GM21381 (cell line): Measurements from ENCODE around the gene KRTAP10-12.
"Not testable (repeated sequence)": the region's sequence is repeated elsewhere in the genome, so short reads cannot be mapped to it uniquely, and the experiment has no call there.

Experiments used
- ATAC-seq: cut with Tn5 transposase; IDR thresholded peaks from one replicate; pipeline ENCODE4 v1.9.1; 2021; ENCODE audit warnings: mild to moderate bottlenecking, moderate library complexity; ENCODE audit not compliant: unreplicated experiment

KRTAP10-12 gene, protein sequence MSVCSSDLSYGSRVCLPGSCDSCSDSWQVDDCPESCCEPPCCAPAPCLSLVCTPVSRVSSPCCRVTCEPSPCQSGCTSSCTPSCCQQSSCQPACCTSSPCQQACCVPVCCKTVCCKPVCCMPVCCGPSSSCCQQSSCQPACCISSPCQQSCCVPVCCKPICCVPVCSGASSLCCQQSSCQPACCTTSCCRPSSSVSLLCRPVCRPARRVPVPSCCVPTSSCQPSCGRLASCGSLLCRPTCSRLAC

DNA sequence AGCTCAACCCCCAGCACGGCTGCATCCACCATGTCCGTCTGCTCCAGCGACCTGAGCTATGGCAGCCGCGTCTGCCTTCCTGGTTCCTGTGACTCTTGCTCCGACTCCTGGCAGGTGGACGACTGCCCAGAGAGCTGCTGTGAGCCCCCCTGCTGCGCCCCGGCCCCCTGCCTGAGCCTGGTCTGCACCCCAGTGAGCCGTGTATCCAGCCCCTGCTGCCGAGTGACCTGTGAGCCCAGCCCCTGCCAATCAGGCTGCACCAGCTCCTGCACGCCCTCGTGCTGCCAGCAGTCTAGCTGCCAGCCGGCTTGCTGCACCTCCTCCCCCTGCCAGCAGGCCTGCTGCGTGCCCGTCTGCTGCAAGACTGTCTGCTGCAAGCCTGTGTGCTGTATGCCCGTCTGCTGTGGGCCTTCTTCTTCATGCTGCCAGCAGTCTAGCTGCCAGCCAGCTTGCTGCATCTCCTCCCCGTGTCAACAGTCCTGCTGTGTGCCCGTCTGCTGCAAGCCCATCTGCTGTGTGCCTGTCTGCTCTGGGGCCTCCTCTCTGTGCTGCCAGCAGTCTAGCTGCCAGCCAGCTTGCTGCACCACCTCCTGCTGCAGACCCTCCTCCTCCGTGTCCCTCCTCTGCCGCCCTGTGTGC is at the start of gene KRTAP10-12:
TSS of gene KRTAP10-12 (plus strand) at position 1 of the 639 bp plus-strand sequence. CDS start at position 31, 30 bp downstream.
- not testable (repeated sequence) for ATAC-seq

DNA sequence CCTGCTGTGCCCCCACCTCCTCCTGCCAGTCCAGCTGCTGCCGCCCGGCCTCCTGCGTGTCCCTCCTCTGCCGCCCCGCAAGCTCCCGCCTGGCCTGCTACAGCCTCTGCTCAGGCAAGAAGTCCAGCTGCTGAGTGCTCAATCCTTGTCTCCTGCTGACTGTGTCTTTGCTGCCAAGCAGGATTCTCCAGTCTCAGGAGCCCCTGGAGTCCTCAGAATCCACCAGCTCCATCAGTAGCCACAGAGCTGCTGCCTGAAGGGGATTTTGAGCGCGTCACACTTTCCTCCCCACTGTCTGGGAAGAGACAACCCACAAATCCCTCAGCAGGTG is 49.8 kb upstream of the KRTAP10-12 start:
- ATAC-seq: no peak

DNA sequence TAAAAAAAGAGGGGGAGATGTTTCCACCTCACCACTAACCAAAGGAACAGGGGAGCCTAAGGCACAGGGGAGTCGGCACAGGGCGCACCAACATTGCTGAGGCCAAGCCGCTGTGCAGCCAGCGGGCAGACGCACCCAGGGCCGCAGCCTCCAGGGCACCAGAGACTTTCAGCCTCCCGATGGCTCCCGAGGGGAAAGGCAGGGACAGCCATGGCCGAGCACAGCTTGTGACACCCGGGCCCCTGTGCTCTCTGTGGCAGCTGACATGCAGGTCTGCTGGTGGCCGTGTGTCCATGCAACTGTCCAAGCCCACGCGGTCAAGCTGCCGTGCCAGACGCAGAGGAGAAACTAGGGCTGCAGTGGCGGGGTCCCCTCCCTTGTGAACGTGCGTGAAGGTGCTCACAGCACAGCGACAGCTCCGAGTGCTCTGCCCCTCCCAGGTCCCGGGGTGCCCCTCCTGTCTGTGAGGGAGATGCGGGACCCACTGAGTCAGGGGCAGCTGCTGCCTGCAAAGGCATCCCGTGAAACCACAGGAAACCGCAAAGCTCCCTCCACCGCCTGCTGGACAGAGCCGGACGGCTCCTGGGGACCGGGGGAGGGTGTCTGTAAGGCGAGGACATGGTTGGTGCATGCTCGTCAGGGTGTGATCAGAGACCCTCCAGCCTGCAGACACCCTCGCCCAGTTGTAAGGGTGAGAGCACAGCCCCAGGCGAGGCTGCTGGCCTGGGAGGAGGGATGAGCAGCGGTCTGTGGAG is 48.2 kb upstream of the KRTAP10-12 start:
- ATAC-seq: no peak

DNA sequence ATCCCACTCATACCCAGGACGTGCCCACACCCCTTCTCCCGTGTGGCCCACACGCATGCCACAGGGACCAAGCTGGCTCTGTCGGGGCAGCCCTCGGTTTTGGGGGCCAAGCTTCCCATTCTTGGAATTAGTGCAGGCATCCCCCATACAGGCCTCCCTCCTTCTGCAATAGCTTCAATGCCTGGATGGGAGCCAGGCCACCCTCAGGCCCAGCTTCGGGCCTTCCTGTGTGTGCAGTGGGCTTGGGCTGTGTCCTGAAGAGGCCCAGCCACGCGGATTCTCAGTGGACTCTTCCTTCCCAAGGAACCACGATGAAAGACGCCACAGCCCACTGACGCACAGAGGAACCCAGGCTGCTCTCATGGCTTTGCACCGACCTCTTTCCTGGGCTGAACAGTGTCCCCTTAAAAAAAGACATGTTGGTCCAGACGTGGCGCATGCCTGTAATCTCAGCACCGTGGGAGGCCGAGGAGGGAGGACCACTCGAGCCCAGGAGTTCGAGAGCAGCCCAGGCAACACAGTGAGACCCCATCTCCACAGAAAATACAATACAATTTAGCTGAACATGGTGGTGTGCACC is 47.4 kb upstream of the KRTAP10-12 start:
- no peak for ATAC-seq

DNA sequence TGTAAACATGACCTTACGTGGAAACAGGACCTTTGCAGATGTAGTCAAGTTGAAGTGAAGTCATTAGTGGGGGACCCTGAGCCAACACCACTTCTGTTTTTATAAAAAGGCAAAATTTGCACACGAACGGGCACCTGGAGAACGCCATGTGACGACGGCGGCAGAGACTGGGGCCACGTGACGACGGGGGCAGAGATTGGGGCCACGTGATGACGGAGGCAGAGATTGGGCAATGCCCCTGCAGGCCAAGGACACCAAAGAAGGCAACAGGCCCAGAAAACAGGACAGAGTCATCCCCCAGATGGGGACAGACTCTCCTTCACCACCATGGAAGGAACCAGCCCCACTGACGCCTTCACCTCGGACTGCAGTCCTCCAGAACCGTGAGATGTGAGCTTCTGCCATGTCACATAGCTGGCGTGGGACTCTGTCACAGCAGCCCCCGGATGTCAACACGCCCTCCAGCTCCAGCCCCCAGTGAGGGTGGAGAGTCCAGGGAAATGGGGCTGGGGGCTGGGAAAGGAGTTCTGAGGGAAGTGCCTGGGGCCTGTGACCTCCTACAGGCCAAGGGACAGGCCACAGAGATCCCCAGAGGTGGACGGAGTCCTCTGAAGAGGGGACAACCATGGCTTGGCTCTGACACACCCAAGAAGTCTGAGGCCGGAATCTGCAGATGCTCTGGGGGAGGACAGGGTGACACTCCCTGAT is 46.6 kb upstream of the KRTAP10-12 start:
- no peak for ATAC-seq

DNA sequence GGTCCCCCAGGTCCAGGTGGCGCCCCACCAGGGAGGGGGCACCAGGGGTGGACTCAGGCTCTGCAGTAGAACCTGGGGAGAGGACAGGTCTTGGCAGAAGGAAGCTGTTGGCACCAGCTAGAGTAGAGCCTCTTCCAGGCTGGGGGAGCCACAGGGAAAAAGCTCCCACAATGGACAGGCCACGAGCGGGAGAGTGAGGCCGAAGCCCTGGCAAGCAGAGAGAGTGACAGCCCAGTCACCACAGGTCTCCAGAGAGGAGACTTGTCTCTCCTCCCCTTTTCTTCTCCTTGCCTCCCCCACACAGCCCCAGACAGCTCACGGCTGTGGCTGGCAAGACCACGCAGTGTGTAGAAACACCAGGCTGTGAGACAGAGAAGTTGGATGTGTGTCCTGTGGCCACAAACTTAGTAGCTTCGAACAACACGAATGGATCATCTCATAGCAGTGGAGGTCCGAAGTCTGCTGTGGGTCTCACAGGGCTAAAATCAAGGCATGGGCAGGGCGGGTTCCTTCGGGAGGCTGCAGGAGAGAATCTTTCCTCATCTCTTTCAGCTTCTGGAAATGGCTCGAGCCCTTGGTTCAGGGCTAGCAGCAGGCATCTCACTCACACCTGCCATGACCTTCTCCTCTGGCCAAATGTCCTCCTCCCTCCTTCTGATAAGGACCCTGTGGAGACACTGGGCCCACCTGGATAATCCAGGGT is 45.8 kb upstream of the KRTAP10-12 start:
- ATAC-seq: no peak

DNA sequence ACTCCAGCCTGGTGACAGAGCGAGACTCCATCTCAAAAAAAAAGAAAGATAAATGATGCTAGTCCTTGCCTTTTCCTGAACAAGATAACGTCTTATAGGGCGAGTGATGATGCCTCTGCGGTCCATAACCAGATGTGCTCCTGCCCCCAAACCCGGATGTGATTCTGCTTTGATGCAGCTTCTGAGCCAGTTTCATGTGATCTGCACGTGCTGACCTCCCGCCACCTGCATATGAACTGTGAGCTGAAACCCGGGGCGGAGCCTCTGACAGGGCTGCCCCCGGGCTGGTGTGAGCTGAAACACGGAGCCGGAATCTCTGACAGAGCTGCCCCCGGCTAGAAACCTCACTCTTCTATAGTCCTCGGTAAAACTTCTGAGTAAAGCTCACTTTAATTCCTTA is 43.8 kb upstream of the KRTAP10-12 start:
- no peak for ATAC-seq

DNA sequence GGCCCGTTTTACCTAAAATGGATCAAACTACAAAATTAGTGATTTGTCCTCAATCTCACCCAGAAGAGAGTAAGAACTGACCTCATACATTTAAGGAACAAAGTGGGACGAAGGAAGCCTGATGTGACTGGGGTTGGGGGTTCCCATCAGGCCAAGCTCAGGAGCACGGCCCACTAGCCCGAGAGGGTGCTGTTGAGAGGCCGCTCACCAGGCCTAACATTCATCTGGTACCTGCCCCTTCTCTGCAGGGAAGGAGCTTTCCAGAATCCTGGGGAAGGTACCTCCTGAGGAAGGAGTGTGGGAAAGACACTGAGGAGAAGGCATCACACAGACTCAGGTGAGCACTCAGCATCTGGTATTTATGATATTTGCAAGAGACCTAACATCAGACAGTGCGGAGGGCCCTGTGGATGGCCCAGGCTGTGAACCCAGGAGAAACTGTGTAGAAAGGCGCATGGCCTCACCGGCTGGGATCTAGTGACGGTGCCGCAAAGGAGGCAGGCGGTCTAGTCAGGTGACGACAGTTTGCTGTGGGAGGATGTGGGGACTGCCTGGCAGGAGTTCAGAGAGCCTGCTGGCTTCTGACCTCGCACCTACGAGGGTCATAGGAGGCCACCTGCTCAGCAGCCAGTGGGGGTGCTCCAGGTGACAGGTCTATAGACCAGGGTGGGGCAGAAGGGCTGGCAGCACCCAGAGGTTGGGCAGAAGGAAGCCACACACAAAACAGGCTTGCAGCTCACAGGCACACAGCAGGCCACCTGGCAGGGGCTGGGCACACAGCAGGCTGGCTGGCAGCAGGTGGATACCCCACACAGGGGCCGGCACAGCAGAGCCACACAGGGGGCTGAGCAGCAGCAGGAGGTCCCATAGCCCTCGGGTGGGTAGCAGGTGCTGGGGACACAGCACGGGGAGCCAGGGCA is 43.1 kb upstream of the KRTAP10-12 start:
- ATAC-seq: no peak

DNA sequence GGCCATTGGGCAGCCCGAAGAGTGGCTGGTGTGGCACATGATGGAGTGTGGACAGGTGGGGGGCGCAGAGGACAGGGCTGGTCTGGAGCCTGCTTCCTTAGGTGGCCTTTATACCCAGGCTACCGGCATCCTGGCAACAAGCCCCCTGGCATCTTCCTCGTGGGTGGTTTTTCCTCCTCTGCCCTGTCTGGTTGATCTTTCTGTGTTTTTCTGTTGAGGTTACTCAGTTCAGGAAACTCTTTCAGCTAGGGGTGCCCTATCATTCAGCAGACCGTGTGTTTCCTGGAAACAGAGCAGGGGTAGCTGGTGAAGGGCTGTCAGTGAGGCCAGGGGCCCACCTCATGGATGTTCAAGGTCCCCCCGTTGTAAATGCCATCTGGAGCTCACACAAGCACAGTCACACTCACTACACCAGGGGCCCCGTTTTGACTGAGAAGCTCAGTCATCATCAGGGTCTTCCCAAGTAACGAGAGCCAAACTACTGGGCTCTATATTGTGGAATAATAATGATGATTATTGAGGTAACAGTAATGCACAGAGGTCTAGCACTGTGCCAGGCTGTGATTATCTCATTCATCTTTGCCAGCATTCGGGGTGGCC is 42.3 kb upstream of the KRTAP10-12 start, which contains the start of gene KRTAP12-4:
TSS of gene KRTAP12-4 (minus strand) at position 84 of the 600 bp plus-strand sequence. CDS start at position 39, 45 bp downstream.
- ATAC-seq: no peak

DNA sequence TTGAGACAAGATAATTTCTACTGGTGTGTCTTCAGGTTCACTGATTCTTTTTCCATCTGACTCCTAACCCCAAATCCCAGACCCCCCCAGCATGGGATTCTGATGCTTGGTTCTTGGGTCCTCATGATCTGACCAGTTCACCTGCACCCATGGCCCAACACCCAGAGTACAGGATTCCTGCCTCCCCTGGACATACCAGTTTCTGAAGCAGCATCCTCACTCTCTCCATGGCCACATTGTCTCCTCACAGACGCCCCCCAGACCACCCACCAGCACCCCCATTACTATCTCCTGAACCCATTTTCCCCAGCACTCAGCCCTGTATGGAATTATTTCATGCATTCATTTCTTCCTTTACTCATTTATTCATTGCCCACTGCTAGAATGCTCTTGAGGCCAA is 40.1 kb upstream of the KRTAP10-12 start:
- no peak for ATAC-seq

DNA sequence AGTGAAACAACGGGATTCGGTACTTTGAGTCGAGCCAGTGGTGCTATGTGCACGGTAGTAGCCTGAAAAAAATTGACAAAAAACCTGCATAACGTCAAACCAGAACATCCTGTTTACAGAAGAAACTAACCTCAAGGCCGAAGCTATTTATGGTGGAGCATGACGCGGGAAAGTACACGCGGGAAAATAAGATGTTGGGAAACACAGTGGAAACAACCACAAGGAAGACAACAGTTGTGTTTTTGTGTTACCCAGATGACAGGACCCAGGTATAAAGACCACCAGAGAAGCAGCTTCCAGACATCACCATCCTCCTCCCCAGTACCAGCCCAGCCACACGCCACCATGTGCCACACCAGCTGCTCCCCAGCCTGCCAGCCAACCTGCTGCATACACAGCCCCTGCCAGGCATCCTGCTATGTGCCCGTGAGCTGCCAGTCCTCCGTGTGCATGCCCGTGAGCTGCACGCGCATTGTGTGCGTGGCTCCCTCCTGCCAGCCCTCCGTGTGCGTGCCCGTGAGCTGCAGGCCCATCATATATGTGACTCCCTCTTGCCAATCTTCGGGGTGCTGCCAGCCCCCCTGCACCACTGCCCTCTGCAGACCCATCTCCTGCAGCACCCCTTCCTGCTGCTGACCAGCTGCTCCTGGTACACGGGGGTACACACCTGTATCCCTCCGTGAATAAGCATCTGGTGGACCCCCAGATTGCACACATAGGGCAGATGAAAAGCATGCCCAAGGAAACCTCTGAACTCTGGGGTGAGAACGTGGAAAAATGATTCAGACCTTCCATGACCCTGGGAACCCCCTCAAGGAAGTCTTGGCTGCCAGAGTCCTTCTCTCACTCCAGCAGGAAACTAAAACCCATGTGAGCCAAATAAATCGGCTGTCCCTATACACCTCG is 39.1 kb upstream of the KRTAP10-12 start, which contains the start of gene KRTAP12-3:
TSS of gene KRTAP12-3 (plus strand) at position 298 of the 906 bp plus-strand sequence. CDS start at position 346, 48 bp downstream.
- ATAC-seq: no peak

DNA sequence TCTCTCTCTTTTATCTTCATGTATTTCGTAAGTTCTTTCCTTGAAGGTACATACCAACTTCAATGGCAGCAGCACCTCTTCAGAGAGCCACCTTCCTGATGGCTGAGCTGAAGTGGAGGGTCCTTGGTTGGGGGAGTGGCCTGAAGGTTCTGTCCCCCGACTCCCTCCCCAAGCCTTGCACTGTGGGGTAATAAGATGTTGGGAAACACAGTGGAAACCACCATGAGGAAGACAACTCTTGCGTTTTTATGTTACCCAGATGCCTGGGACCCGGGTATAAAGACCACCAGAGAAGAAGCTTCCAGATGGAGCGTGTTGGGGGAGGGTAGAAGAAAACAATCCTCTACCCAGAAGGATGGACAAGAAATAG is 38.4 kb upstream of the KRTAP10-12 start:
- ATAC-seq: no peak

DNA sequence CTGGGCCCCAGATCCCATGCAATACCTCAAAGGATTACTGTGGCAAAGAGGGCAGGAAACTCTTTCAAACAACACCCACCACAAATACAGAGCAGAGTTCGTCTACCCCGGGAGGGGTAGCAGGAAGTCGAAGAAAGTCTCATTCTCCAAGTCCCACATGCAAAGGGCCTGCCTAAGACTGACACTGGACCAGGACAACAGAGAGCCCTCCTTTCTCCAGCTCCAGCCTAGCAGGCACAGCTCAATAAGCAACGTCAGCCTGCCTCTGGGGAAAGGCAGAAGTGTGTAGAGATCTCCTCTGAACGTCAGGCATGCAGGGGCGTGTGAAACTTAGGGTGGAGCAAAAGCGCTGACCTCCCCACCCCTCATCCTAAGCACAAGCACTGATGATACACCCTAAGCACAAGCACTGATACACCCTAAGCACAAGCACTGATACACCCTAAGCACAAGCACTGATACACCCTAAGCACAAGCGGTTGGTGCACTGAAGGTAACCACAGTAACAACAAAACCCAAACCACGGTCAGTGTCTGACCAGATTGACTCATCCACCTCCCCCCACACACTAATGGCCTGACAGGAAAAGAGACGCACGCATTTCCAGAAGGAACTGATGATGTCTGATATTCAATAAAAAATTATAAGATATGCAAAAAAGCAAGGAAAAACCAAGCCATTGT is 37.9 kb upstream of the KRTAP10-12 start:
- no peak for ATAC-seq

DNA sequence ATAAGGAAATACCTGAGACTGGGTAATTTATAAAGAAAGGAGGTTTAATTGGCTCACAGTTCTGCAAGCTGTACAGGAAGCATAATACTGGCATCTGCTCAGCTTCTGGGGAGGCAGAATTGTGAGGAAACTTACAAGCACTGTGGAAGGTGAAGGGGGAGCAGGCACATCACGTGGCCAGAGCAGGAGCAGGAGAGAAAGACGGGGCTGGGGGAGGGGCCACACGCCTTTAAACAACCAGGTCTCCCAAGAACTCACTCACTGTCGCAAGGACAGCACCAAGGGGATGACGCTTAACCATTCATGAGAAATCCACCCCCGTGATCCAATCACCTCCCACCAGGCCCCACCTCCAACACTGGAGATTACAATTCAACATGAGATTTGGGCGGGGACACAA is 35.4 kb upstream of the KRTAP10-12 start:
- ATAC-seq: not testable (repeated sequence)

DNA sequence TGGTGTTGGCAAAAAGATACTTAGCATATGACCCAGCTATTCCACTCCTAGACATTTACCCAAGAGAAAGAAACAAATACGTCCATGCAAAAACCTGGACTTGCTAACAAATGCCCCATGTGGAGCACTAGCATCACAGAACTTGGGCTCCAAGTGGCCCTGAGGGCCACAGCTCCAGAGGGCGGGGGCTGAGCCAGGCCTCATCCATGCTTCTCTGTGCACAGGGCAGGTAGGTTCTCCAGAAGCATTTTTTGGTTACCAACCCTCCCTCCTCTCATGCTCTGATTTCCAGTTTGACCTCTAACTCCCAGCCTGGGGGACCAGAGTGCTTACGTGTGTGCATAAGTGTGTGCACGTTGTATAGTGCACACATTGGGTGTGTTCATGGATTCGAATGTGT is 32.3 kb upstream of the KRTAP10-12 start:
- no peak for ATAC-seq

DNA sequence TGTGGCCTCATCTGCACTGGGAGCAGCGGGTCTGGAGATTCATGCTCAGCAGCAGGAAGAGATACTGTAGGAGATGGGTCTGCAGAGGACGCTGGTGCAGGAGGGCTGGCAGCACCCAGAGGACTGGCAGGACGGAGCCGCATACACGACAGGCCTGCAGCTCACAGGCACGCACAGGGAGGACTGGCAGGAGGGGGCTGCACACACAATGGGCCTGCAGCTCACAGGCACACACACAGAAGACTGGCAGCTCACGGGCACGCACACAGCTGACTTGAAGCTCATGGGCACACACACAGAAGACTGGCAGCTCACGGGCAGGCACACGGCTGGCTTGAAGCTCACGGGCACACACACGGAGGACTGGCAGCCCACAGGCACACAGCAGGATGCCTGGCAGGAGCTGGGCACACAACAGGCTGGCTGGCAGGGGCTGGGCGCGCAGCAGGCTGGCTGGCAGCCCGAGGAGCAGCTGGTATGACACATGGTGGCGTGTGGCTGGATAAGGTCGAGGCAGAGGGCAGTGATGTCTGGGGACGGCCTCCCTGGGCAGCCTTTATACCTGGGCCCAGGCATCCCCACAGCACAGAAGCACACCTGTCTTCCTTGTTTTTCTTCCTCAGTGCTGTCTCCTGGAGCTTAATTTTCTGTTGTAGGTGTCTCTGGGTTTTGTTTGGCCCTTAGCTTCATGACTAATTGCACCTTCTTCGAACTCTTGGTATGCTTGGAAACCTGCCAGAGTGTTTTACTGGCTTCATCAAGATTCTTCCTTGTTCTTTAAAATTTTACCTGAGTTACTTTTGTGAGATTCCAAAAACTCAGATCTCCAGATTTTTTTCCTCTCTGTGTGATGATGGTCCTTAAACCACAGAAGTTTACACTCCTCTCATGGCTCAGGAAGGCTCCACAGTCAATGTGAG is 30.3 kb upstream of the KRTAP10-12 start, which contains the start of gene KRTAP12-2:
TSS of gene KRTAP12-2 (minus strand) at position 527 of the 920 bp plus-strand sequence. CDS start at position 486, 41 bp downstream.
- ATAC-seq: no peak
